ENCODE data around the gene ZNF17.
"Not testable (repeated sequence)": the region's sequence is repeated elsewhere in the genome, so short reads cannot be mapped to it uniquely, and the experiment has no call there.

Gene ZNF17

DNA sequence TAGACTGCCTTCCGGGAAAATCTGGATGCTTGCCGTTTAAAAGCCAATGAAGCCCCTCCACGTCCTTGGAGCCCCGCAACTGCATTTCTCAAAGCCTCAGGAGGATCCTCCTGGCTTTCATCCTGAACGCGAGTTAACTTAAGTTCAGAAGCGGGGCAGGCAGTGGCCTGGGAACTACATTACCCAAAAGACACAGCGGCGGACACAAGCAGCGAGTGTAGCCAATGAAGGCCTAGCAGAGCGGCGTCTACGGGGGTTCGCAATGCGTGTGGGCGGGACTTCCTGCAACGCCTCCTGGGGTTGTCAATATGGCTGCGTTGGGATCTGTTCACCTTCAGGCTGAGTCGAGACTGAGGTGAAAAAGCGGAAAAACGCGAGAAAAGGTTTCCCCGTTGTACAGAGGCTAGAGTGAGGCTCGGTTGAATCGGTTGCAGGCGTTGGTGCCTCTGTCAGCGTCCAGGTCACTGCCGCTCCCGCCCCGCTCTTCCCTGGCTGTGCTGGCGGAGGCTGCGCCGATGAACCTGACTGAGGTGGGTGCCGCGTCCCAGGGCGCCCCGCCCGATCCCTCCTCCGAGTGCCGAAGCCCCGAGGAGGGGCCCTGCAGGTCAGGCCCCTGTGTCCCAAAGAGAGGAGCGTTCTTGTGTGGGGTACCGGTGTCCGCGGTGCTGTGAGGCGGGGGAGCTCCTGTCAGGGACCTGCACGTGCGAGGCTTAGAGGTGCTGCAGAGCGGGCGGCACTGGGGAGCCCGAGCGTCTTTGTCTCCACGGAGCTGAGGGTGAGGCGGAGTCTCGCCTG, at the start of gene ZNF17:
TSS of gene ZNF17 (plus strand) at position 285 of the 795 bp plus-strand sequence. CDS start 2,455 bp downstream, outside the sequence.
- peak; percentile 42 to 96 (median 88) for DNase-seq

DNA sequence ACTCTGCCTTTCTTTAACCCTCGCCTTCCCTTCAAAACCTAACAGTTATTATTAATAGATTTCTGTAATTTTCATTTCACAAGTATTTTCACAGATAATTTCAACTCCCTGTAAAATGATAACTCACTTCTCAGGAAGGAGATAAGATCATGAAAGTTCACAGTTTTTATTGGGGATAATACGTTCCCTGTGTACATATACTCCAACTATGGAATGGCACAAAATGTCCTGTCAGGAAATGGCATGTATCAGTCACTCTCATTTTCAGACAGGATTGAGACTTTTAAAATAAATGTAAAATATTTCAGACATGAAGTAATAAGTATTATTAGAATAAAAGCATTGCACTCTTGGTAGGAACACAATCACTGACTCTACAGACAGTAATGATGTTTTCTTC, 48.5 kb upstream of the ZNF17 start:
- DNase-seq = no peak

DNA sequence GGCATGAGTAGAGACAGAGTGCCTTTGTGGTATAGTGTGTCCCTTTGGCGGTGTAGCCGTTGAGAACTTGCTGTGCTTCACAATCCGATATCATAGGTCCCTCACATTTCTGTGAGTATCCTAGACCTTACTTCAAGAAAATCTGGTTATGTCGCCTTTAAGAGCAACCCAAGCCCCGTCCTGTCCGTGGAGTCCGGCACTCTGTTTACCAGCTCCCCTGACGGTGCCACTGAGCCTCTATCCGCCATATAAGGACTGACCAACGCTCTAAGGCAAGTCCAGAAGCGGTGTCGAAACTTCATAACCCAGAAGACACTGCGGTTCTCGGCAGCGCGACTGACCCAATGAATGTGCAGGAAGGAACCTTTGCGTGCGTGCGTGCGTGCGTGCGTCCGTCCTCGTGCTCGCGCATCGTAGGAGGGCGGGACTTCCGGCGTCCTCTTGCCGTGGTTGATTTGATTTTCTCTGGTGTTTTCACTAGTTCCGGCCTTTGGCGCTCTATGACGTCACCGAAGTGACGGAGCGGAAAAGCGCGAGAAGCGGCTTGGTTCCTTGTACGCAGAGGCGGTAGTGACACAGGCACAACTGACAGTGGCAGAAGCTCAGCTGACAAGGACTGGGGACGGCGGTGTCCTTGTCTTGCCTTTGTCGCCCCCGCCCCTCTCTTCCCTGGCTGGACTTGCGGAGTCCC, 47.8 kb upstream of the ZNF17 start, which contains the start of the genes TRAPPC2B and ZNF547:
TSS of gene TRAPPC2B (plus strand) at position 555 of the 691 bp plus-strand sequence. CDS start 1,283 bp downstream, outside the sequence.
TSS of gene ZNF547 (plus strand) at position 555 of the 691 bp plus-strand sequence. CDS start 5,005 bp downstream, outside the sequence.
- DNase-seq = peak; percentile 72 to 99 (median 97)

DNA sequence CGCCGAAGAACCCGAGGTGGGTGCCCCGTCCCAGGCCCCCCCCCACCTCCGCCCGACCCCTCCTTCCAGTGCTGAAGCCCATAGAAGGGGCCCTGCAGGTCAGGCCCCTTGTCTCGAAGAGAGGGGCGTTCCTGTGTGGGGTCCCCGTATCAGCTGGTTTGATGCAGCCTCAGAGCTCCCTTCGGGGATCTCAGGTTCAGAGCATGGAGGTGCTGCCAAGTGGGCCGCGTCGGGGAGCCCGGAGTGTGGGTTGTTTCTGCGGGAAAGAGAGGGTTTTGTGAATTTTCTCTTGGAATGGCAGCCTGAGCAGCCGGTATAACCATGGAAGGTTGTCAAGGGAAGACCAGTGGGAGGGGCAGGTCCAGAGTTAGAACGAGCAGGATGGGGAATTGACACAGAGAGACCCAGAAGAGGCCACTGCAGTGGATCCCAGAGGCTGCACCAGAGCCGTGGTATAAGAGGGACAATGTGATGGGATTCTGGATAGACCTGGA, 47.2 kb upstream of the ZNF17 start:
- DNase-seq = peak in 8 of 58 donors; percentile 11 to 55 (median 36)

DNA sequence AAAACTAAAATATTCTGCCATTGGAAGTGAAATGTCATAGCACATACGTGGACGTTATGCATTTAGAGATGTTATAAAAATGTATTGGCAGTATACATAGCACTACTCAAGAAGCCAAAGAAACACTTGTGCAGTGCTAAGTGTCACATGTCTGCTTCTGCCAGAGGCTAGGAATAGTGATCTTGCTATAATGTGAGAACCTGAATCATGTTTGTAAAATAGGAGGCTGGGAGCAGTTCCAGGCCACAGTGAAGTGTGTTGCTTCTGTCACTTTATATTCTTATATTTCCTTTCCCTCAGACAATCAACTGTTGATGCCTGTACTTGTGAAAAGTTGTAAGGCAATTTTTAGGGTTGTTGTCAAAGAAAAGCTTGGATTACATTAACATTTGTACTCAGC, 44.2 kb upstream of the ZNF17 start:
- no peak for DNase-seq

DNA sequence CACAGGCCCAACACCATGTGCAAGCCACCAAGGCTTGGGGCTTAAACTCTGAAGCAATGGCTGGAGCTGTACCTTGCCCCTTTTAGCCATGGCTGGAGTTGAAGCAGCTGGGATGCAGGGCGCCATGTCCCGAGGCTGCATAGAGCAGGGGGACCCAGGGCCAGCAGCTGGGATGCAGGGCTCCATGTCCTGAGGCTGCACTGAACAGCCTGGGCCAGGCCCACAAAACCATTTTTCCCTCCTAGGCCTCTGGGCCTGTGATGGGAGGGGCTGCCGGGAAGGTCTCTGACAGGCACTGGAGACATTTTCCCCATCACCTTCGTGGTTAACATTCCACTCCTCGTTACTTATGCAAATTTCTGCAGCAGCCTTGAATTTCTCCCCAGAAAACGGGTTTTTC, 36.8 kb upstream of the ZNF17 start:
- DNase-seq = no peak

DNA sequence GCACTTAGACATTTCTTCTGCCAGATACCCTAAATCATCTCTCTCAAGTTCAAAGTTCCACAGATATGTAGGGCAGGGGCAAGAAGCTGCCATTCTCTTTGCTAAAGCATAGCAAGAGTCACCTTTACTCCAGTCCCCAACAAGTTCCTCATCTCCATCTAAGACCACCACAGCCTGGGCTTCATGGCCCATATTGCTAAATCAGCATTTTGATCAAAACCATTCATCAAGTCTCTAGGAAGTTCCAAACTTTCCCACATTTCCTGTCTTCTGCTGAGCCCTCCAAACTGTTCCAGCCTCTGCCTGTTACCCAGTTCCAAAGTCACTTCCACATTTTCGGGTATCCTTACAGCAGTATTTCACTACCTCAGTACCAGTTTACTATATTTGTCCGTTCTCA, 36.3 kb upstream of the ZNF17 start:
- not testable (repeated sequence) for DNase-seq

DNA sequence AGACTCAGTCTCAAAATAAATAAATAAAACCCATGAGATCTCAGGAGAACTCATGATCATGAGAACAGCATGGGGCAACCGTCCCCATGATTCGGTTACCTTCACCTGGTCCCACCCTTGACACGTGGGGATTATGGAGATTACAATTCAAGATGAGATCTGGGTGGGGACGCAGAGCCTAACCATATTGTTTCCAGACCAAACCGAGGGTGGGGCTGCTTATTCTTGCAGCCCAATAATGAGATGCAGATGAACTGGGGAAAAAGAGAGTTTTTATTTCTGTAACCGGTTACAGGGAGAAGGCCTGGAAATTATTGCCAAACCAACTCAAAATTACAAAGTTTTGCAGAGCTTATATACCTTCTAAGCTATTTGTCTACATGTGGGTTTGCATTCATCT, 34.8 kb upstream of the ZNF17 start:
- DNase-seq = no peak

DNA sequence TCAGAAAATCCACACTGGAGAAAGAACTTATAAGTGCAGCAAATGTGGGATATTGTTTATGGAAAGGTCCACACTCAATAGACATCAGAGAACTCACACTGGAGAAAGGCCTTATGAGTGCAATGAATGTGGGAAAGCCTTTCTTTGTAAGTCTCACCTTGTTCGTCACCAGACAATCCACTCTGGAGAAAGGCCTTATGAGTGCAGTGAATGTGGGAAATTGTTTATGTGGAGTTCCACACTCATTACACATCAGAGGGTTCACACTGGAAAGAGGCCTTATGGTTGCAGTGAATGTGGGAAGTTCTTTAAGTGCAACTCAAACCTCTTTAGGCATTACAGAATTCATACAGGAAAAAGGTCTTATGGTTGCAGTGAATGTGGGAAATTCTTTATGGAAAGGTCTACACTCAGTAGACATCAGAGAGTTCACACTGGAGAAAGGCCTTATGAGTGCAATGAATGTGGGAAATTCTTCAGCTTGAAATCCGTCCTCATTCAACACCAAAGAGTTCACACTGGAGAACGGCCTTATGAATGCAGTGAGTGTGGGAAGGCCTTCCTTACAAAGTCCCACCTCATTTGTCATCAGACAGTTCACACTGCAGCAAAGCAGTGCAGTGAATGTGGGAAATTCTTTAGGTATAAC, 33.3 kb upstream of the ZNF17 start:
- DNase-seq = no peak

DNA sequence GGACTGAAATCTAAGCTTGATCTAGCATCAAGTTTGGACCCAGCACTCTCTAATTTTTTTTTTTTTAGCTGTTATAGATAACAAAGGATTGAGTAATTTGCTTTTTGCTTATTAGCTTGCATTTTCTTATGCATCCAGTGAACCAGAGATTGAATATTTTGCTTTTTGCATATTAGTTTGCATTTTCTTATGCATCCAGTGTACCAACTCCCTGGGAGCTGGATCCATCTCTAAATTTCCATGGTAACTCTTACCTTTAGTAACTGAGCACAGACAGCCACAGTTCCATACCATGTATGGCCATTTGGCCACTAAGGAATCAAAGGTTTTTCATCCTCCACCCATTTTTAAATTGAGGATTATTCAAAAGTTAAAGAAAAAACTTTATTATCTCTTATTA, 30.0 kb upstream of the ZNF17 start:
- DNase-seq = no peak

DNA sequence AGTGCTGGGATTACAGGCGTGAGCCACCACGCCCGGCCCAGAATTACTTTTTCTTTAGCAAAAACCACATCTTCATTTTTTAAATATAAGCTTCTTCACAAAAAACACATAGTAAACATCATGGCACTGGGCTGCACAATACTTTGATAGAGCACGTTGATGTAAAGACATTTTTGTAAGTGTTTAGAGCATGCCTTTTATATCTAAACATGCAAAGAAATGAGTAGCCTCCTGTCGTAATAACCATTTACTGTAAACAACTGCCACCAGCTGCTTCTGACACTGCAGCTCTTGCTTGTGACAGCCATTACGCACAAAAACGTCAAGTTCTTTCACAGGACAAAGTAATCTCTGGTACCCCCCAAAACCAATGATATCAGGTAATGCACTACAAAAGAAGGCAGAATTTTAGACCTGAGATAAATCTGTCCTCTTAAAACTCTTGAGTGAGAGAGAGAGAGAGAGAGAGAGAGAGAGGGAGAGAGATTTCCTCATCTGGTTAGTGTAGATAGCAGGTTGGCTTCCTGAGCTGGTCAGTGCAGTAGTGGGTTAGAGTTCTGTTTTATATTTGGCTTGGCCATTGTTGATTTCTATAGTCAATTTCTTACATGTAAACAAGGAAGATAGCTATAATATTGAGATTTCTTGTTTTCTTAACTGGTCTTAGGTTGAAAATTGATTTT, 28.0 kb upstream of the ZNF17 start:
- no peak for DNase-seq

DNA sequence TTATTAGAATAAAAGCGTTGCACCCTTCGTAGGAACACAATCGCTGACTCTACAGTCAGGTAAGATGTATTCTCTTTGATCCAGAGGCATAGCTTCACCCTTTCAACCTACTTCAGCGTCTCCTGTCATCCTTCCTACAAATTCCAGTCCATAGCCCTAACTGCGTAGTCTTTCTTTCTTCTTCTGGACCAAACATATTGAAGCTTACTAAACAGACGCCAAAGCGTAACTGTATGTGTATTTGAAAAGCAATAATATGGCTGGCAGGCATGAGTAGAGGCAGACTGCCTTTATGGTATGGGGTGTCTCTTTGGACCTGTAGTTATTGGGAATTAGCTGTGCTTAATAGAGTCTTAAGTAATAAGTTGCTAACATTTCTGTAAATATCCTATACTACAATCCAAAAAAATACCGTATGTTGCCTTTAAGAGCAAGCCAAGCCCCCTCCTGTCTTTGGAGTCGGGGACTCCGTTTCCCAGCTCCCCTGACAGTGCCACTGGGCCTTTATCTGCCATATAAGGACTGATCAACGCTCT, 21.7 kb upstream of the ZNF17 start:
- no peak for DNase-seq

DNA sequence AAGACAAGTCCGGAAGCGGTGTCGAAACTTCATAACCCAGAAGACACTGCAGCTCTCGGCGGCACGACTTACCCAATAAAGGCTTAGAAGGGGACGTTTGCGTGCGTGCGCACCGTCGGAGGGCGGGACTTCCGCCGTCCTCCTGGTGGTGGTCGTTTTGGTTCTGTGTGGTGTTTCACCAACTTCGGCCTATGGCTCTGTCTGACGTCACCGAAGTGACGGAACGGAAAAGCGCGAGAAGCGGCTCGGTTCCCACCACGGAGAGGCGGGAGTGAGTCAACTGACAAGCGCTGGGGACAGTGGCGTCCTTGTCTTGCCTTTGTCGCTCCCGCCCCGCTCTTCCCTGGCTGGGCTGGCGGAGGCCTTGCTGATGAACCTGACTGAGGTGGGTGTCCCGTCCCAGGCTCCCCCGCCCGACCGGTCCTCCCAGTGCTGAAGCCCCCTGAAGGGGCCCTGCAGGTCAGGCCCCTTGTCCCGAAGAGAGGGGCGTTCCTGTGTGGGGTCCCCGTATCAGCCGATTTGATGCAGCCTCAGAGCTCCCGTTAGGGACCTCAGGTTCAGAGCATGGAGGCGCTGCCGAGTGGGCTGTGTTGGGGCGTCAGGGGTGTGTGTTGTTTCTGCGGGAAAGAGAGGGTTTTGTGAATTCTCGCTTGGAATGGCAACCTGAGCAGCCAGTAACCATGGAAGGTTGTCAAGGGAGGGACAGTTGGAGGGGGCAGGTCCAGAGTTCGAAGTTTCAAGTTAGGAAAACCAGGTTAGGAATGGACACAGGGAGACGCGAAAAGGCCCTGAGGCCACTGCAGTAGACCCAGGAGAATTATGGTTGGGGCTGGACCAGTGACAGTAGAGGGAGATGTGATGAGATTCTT, 21.0 kb upstream of the ZNF17 start, which contains the start of gene ZNF548:
TSS of gene ZNF548 (plus strand) at position 125 of the 869 bp plus-strand sequence. CDS start at position 371, 246 bp downstream.
- peak; percentile 81 to 99 (median 97) for DNase-seq

DNA sequence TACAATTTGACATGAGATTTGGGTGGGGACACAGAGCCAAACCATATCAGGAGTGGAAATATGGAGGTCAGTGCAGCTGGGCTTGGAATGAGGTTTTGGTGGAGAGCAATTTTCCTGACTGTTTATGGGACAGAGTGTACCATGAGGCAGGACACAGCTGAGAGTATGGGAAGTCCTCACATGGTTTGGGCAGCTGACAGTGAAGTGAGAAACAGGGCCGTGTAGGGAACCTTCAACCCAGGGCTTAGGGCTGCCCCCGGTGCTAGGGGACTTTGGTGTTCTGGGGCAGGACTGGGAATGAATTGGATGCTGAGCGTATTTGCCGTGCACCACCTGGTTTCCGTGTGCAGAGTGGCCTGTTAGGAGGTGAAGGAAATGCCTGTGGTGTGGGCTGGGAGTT, 15.3 kb upstream of the ZNF17 start:
- no peak for DNase-seq

DNA sequence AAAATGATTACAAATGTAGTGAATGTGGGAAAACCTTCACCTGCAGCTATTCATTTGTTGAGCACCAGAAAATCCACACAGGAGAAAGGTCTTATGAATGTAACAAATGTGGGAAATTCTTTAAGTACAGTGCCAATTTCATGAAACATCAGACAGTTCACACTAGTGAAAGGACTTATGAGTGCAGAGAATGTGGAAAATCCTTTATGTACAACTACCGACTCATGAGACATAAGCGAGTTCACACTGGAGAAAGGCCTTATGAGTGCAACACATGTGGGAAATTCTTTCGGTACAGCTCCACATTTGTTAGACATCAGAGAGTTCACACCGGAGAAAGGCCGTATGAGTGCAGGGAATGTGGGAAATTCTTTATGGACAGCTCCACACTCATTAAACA, 12.1 kb upstream of the ZNF17 start:
- no peak for DNase-seq

DNA sequence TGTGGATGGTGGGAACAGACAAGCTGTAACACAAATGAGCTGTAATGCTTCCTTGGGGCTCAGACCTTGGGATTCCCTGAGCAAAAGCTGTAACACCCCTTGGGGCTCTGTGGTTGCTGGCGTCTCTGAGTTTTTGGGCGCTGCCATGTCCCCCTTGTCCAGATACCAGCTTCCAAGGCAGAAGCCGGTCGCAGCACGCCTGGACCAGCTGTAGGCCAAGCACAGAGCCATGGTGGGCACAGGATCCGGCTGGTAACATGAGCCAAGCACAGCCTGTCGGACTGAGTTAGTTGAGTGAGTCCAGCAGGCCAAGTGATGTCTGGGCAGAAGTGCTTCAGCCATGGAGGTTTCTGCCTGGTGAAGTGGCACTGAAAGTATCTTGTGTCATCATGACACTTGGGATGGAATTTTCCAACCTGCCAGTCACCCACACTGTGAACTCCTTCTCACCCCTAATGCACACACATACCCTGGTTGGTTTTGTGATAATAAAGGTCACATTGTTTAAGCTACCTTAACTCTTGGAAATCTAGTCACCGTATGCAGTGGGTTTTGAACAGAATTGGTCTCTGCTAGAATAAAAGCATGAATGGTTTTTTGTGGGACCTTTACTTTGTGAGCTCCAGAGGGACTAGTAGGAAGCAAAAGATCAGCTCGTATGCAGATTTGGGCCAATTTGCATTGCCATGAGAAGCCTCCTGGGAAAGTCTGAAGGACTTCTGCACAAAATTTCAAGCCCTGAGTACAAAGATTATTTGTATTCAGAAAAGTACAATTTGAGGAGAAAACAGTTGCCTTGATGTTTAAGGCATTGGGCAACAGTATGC, 7.0 kb upstream of the ZNF17 start:
- DNase-seq = no peak

DNA sequence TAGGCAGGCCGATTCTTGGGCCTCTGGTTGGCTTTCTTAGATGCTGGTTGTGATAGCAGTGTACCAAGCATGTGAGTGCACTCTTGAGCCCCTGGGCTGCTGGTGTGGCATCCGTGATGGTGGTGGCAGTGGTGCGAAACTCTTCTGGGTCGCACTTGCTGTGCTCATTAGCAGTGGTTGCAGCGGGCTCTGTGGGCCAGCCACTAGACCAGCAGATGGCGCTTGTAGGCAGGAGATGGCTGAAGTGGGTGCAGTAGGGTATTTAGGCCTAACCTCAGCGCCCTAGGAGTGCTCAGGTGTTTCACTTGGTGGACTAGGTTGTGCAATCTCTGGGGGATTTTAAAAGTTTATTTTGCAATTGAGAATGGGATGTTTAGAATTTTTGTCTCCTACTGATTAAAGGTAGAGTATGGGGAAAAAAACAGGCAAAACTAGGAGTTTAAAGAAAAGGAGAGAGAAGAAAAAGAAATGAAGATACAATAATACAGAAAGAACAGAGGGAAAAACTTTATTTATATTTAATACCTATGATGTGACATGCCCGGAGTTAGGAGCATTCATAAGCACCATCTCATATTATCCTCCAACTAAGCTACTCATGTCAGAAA, 4.3 kb upstream of the ZNF17 start:
- DNase-seq = peak in 35 of 58 donors; percentile 0 to 49 (median 6)

DNA sequence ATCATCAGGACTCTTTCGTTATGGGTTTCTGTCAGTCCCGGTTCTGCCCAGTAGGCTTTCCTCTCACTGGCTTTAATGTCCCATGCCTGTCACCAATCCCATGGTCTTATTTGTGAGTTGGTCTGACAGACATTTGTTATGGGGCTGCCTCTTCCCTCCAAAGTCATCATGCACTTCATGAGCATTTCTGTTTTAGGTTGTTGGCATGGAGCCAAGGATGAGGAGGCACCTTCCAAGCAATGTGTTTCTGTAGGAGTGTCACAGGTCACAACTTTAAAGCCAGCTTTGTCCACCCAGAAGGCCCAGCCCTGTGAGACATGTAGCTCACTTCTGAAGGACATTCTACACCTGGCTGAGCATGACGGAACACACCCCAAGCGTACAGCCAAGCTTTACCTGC, 8.5 kb downstream of the ZNF17 start:
- no peak for DNase-seq
